Left ventricle myocardium superior (tissue), 1 donor: ENCODE measurements around the gene B4GALT5. TPM values are rescaled to one million over a fixed set of nuclear protein-coding genes. Genes with fewer than 3 reads are reported as not detected.
"Not testable (repeated sequence)": the region's sequence is repeated elsewhere in the genome, so short reads cannot be mapped to it uniquely, and the experiment has no call there.

Experiments
- ATAC-seq: fragments of 200-7000 bp; cut with Tn5 transposase; one replicate; pipeline ENCODE4 v1.9.1; 2020; ENCODE audit warnings: mild to moderate bottlenecking, moderate library complexity
- DNase-seq: peaks from one replicate; pipeline ENCODE4 v3.0.0-alpha.2; 2020
- intact Hi-C: fragments of 100-400 bp; cut with micrococcal nuclease; formaldehyde crosslinking; loops from one replicate; pipeline ENCODE4 v1.11.0; 2022
- total RNA-seq: library from RNA; stranded (reverse); fragmentation: NEBNext Ultra II Directional; extraction: Animal tissue kit (Norgen Biotek cat#: 25700); gene quantifications from one replicate; pipeline ENCODE4 v1.2.1, GENCODE V29; 2021
- donor health status: DM: no; HTN: yes; CAD: no; lungs with severe emphysema.

Gene B4GALT5
- total RNA-seq, 1 donor from 2014 or later: 37.2 TPM

GRCh38 chr20:49740807-49741206 is 27.1 kb upstream of the B4GALT5 start:
- intact Hi-C loops: no loop called here
- no peak for ATAC-seq

GRCh38 chr20:49739042-49739441 is 25.4 kb upstream of the B4GALT5 start:
- DNase-seq (no peak), ATAC-seq (no peak)
- intact Hi-C loops: no loop called here

More at GRCh38 chr20:49740807-49741206, 27.1 kb upstream of the B4GALT5 start:
- DNase-seq: no peak

- no peak for ATAC-seq
- intact Hi-C loops: no loop called here
- DNase-seq: no peak
These were observed 23.6 kb upstream of the B4GALT5 start for GRCh38 chr20:49737260-49737659.

GRCh38 chr20:49729780-49730179 is 16.1 kb upstream of the B4GALT5 start:
- DNase-seq (no peak), ATAC-seq (no peak)
- intact Hi-C loops: no loop called here

- DNase-seq: no peak
- ATAC-seq: no peak
- intact Hi-C loops: no loop called here
These were observed 14.5 kb upstream of the B4GALT5 start for GRCh38 chr20:49727894-49728885.

GRCh38 chr20:49727478-49727877 is 13.8 kb upstream of the B4GALT5 start:
- no peak for DNase-seq
- intact Hi-C loops: no loop called here
- no peak for ATAC-seq

GRCh38 chr20:49725694-49726093 is 12.0 kb upstream of the B4GALT5 start:
- ATAC-seq: no peak

GRCh38 chr20:49725224-49725606 is 11.5 kb upstream of the B4GALT5 start:
- DNase-seq, intact Hi-C loops: not testable (repeated sequence)

More at GRCh38 chr20:49725694-49726093, 12.0 kb upstream of the B4GALT5 start:
- DNase-seq: no peak
- intact Hi-C loops: no loop called here

GRCh38 chr20:49724408-49725223 is 10.9 kb upstream of the B4GALT5 start:
- intact Hi-C loops: no loop called here
- ATAC-seq (peak; percentile 87), DNase-seq (peak; percentile 41)

More at GRCh38 chr20:49725224-49725606, 11.5 kb upstream of the B4GALT5 start:
- not testable (repeated sequence) for ATAC-seq

- ATAC-seq, intact Hi-C loops, DNase-seq: not testable (repeated sequence)
These were observed 10.1 kb upstream of the B4GALT5 start for GRCh38 chr20:49723758-49724157.

- intact Hi-C loops, ATAC-seq, DNase-seq: not testable (repeated sequence)
These were observed 7.6 kb upstream of the B4GALT5 start for GRCh38 chr20:49721326-49721725.

- ATAC-seq (no peak), DNase-seq (no peak)
- intact Hi-C loops: loop anchor here (10.0 kb wide), 1 partner anchor 99 kb away; the partner anchor contains the start of gene SLC9A8
These were observed 1.8 kb upstream of the B4GALT5 start for GRCh38 chr20:49715466-49715865.

- peak; percentile 63 for DNase-seq
- intact Hi-C loops: loop anchor here (10.0 kb wide), 1 partner anchor 102 kb away; the partner anchor contains the start of gene SLC9A8
- peak; percentile 64 for ATAC-seq
These were observed 504 bp downstream of the B4GALT5 start for GRCh38 chr20:49712996-49713752.

- intact Hi-C loops: loop anchor here (10.0 kb wide), 1 partner anchor 102 kb away; the partner anchor contains the start of gene SLC9A8
- DNase-seq (no peak), ATAC-seq (no peak)
These were observed 1.1 kb downstream of the B4GALT5 start for GRCh38 chr20:49712646-49712995.

- intact Hi-C loops: loop anchor here (10.0 kb wide), 1 partner anchor 103 kb away; the partner anchor contains the start of gene SLC9A8
- no peak for ATAC-seq
- no peak for DNase-seq
These were observed 1.6 kb downstream of the B4GALT5 start for GRCh38 chr20:49712118-49712517.

GRCh38 chr20:49711667-49711987 is 2.1 kb downstream of the B4GALT5 start:
- ATAC-seq (no peak), DNase-seq (no peak)
- intact Hi-C loops: loop anchor here (10.0 kb wide), 1 partner anchor 103 kb away; the partner anchor contains the start of gene SLC9A8

- ATAC-seq (no peak), DNase-seq (no peak)
- intact Hi-C loops: loop anchor here (10.0 kb wide), 1 partner anchor 104 kb away; the partner anchor contains the start of gene SLC9A8
These were observed 2.6 kb downstream of the B4GALT5 start for GRCh38 chr20:49710971-49711666.

GRCh38 chr20:49707118-49707517 is 6.6 kb downstream of the B4GALT5 start:
- ATAC-seq (no peak), DNase-seq (no peak)
- intact Hi-C loops: no loop called here
